Fibroblast of lung (primary cell): ENCODE results near the gene IRF9. TPM values are rescaled to one million over a fixed set of nuclear protein-coding genes. Genes with fewer than 3 reads are reported as not detected.

Experiments used
- DNase-seq, 2 donors: peaks; one replicate each; pipeline versions ENCODE4 v3.0.0 to v3.0.0-alpha.2; 2010; ENCODE audit warnings: low read depth in 2 of 2
- H2AFZ ChIP-seq: 2 replicates; pipeline ENCODE4 v1.5.1; 2012; ENCODE audit warnings: low read length, control low read depth, inconsistent platforms
- H3K27ac ChIP-seq: 2 replicates; pipeline ENCODE4 v1.5.1; 2011; ENCODE audit warnings: low read length, control low read depth; ENCODE audit not compliant: insufficient read depth
- H3K27me3 ChIP-seq: 2 replicates; pipeline ENCODE4 v1.5.1; 2011; ENCODE audit warnings: mild to moderate bottlenecking, low read length; ENCODE audit not compliant: control insufficient read depth, insufficient read depth
- H3K36me3 ChIP-seq: 2 replicates; pipeline ENCODE4 v1.5.1; 2011; ENCODE audit warnings: low read length; ENCODE audit not compliant: control insufficient read depth, insufficient read depth
- H3K4me1 ChIP-seq: 2 replicates; pipeline ENCODE4 v1.5.1; 2011; ENCODE audit warnings: low read length; ENCODE audit not compliant: control insufficient read depth, insufficient read depth; ENCODE audit errors: extremely low read depth
- H3K4me2 ChIP-seq: 2 replicates; pipeline ENCODE4 v1.5.1; 2011; ENCODE audit warnings: low read length, control low read depth; ENCODE audit not compliant: insufficient read depth; ENCODE audit errors: extremely low read depth
- H3K4me3 ChIP-seq, 4 experiments: fragments of 200-600 bp in 1 of 4; sonication (generic) in 1 of 4; replicated peaks in 1 of 4; 2 replicates each; pipeline ENCODE4 v1.5.1; 2011 to 2016; ENCODE audit warnings: low read length in 4 of 4, low read depth in 3 of 4, mild to moderate bottlenecking in 3 of 4, control low read depth in 2 of 4, inconsistent platforms in 1 of 4, mixed read lengths in 1 of 4; ENCODE audit not compliant: insufficient read depth in 1 of 4; ENCODE audit errors: control extremely low read depth in 1 of 4
- H3K79me2 ChIP-seq: 2 replicates; pipeline ENCODE4 v1.5.1; 2012; ENCODE audit warnings: mild to moderate bottlenecking, low read length, inconsistent platforms; ENCODE audit not compliant: control insufficient read depth, insufficient read depth
- H3K9ac ChIP-seq: 2 replicates; pipeline ENCODE4 v1.5.1; 2011; ENCODE audit warnings: mild to moderate bottlenecking, low read length, control low read depth; ENCODE audit not compliant: insufficient read depth
- H3K9me3 ChIP-seq: 2 replicates; pipeline ENCODE4 v1.5.1; 2012; ENCODE audit warnings: low read depth, low read length; ENCODE audit not compliant: control insufficient read depth, insufficient read depth
- H4K20me1 ChIP-seq: 2 replicates; pipeline ENCODE4 v1.5.1; 2011; ENCODE audit warnings: low read length; ENCODE audit not compliant: control insufficient read depth, insufficient read depth; ENCODE audit errors: extremely low read depth
- EZH2 ChIP-seq: IDR thresholded peaks from 2 replicates; pipeline ENCODE4 v1.5.1; 2012; ENCODE audit warnings: low read length, control low read depth, mild to moderate bottlenecking; ENCODE audit errors: missing control alignments
- polyA plus RNA-seq, 2 donors: library from polyadenylated mRNA; depleted of rRNA in 1 of 2; stranded (reverse) in 1 of 2; unstranded in 1 of 2; fragments of >200 nt; gene quantifications; 2 replicates each; pipeline ENCODE4 v1.2.1, GENCODE V29; 2011 to 2012; ENCODE audit warnings: missing spikeins in 1 of 2
- total RNA-seq: library from RNA; depleted of rRNA; stranded (reverse); fragments of >200 nt; gene quantifications from 2 replicates; pipeline ENCODE4 v1.2.1, GENCODE V29; 2014
- TF ChIP-seq, protein P1 (sequence below), 2 donors: IDR thresholded peaks in 1 of 2; conservative IDR thresholded peaks in 1 of 2; 1 replicate in 1 of 2; 2 replicates in 1 of 2; pipeline ENCODE4 v1.5.1; 2011 to 2012; ENCODE audit warnings: low read length in 2 of 2, control low read depth in 1 of 2, inconsistent platforms in 1 of 2, low read depth in 1 of 2, mild to moderate bottlenecking in 1 of 2

The IRF9 gene
- total and polyA plus RNA-seq, 2 donors (not counting 1 experiment from before 2014, with no cell fraction given): 79.9 to 142 TPM

DNA sequence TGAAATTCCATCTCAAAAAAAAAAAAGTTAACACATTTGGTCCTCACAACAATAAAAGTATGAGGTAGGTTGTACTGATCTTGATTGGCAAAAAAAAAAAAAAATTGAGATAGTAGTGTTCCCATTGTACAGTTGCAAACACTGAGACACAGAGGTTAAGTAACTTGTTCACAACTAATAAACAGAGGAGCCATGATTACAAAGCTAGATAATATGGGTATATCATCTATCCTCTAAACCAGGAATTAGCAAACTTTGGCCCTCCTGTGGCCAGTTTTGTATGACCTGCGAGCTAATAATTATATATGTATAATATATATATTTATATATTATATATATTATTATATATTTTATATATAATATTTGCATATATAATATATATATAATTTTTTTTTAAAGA lies 27.3 kb upstream of the IRF9 start:
- DNase-seq: no peak
- Histone ChIP-seq H3K4me1 (peaks cover 6% of the 10 kb centered on the region), H3K9ac (no peak overlapping the region), H3K4me2 (no peak overlapping the region), H3K4me3 (no peak overlapping the region), H4K20me1 (no peaks in the 10 kb centered on the region), H3K9me3 (no peaks in the 10 kb centered on the region), H3K27ac (no peak overlapping the region), H3K79me2 (peaks cover 14% of the 10 kb centered on the region), H2AFZ (no peak overlapping the region), H3K27me3 (no peaks in the 10 kb centered on the region), H3K36me3 (peaks cover 7% of the 10 kb centered on the region)
- TF ChIP-seq EZH2: no peak
- TF ChIP-seq, protein P1, sequence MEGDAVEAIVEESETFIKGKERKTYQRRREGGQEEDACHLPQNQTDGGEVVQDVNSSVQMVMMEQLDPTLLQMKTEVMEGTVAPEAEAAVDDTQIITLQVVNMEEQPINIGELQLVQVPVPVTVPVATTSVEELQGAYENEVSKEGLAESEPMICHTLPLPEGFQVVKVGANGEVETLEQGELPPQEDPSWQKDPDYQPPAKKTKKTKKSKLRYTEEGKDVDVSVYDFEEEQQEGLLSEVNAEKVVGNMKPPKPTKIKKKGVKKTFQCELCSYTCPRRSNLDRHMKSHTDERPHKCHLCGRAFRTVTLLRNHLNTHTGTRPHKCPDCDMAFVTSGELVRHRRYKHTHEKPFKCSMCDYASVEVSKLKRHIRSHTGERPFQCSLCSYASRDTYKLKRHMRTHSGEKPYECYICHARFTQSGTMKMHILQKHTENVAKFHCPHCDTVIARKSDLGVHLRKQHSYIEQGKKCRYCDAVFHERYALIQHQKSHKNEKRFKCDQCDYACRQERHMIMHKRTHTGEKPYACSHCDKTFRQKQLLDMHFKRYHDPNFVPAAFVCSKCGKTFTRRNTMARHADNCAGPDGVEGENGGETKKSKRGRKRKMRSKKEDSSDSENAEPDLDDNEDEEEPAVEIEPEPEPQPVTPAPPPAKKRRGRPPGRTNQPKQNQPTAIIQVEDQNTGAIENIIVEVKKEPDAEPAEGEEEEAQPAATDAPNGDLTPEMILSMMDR (conservative IDR thresholded peaks at IDR 0.05 in 1 of 2, IDR thresholded peaks at IDR 0.05 in 1 of 2; ENCODE audit: low read depth in 1 of 2, low read length in 2 of 2): no peak

GRCh38 chr14:24135584-24135833 lies 25.6 kb upstream of the IRF9 start:
- no peak for TF ChIP-seq EZH2
- TF ChIP-seq, protein P1 (conservative IDR thresholded peaks at IDR 0.05 in 1 of 2, IDR thresholded peaks at IDR 0.05 in 1 of 2; ENCODE audit: low read depth in 1 of 2, low read length in 2 of 2): no peak
- Histone ChIP-seq H3K4me1 (peaks cover 6% of the 10 kb centered on the region), H3K36me3 (peaks cover 7% of the 10 kb centered on the region), H3K27ac (no peak overlapping the region), H3K79me2 (peaks cover 26% of the 10 kb centered on the region), H3K4me3 (peak overlapping the region; percentile 53 to 90 (median 70)), H3K9me3 (no peaks in the 10 kb centered on the region), H2AFZ (peak overlapping the region; percentile 85), H4K20me1 (no peaks in the 10 kb centered on the region), H3K9ac (peak overlapping the region; percentile 89), H3K27me3 (no peaks in the 10 kb centered on the region), H3K4me2 (peak overlapping the region; percentile 75)
- DNase-seq: no peak

- Histone ChIP-seq H3K79me2 (peaks cover 29% of the 10 kb centered on the region), H3K4me2 (peak within 1 kb of the TSS; percentile 96), H2AFZ (peak within 1 kb of the TSS; percentile 85), H3K27ac (peak within 1 kb of the TSS; percentile 87), H3K9ac (peak within 1 kb of the TSS; percentile 89), H3K27me3 (no peaks in the 10 kb centered on the region), H3K4me1 (peaks cover 6% of the 10 kb centered on the region), H3K9me3 (no peaks in the 10 kb centered on the region), H3K36me3 (peaks cover 7% of the 10 kb centered on the region), H4K20me1 (no peaks in the 10 kb centered on the region), H3K4me3 (peak within 1 kb of the TSS; percentile 69 to 90 (median 84))
- peak; percentile 81 to 82 for DNase-seq
- TF ChIP-seq EZH2: no peak
- TF ChIP-seq, protein P1 (conservative IDR thresholded peaks at IDR 0.05 in 1 of 2, IDR thresholded peaks at IDR 0.05 in 1 of 2; ENCODE audit: low read depth in 1 of 2, low read length in 2 of 2): no peak
Measured at GRCh38 chr14:24135834-24136683, 25.0 kb upstream of the IRF9 start, which contains the start of gene PSME1. TSS of gene PSME1 (plus strand) at chr14:24136194. CDS start at chr14:24136263, 69 bp downstream.
